WTC11 (cell line): ENCODE results near the gene STX2. TPM values are rescaled to one million over a fixed set of nuclear protein-coding genes. Genes with fewer than 3 reads are reported as not detected.
A peak's percentile ranks its signal among the peaks of the same experiment; 100 is the strongest.

Experiments
- ATAC-seq: fragments of 200-7000 bp; cut with Tn5 transposase; 2 replicates; pipeline ENCODE4 v1.10.0; 2021; ENCODE audit warnings: mild to moderate bottlenecking, moderate library complexity
- CTCF ChIA-PET: fragments of 300-600 bp; sonication (Branson Sonifier 250); formaldehyde crosslinking; loops from one replicate; lab custom pipeline; 2021; ENCODE audit warnings: antibody characterized with exemption; lab: Charles Lee
- POLR2A ChIA-PET: fragments of 350-600 bp; sonication (Branson Sonifier 250); formaldehyde crosslinking; loops from one replicate; lab custom pipeline; 2021; ENCODE audit warnings: antibody characterized with exemption; lab: Charles Lee
- DNase-seq: peaks from one replicate; pipeline ENCODE4 v3.0.0; 2021; ENCODE audit warnings: low spot score
- H3K27ac Mint-ChIP-seq: 2 replicates; pipeline ENCODE4 v1.8.0; 2021; ENCODE audit warnings: mixed read lengths
- H3K27me3 Mint-ChIP-seq: 2 replicates; pipeline ENCODE4 v1.8.0; 2021; ENCODE audit warnings: low read depth, mild to moderate bottlenecking, moderate library complexity, mixed read lengths
- H3K36me3 Mint-ChIP-seq: 2 replicates; pipeline ENCODE4 v1.8.0; 2021; ENCODE audit warnings: mixed read lengths
- H3K4me1 Mint-ChIP-seq: 2 replicates; pipeline ENCODE4 v1.8.0; 2022; ENCODE audit warnings: mixed read lengths
- H3K4me3 Mint-ChIP-seq: 2 replicates; pipeline ENCODE4 v1.8.0; 2021; ENCODE audit warnings: mild to moderate bottlenecking, moderate library complexity, mixed read lengths
- H3K9me3 Mint-ChIP-seq: 2 replicates; pipeline ENCODE4 v1.8.0; 2021; ENCODE audit warnings: mixed read lengths
- EMX1 ChIP-seq: fragments of 250-450 bp; sonication (Bioruptor Pico); IDR thresholded peaks from 2 replicates; pipeline ENCODE4 v1.8.0; 2021; ENCODE audit warnings: mild to moderate bottlenecking
- ESRRA ChIP-seq: sonication (generic); formaldehyde crosslinking; IDR thresholded peaks from 2 replicates; pipeline ENCODE4 v1.8.1; 2022; ENCODE audit warnings: mild to moderate bottlenecking, missing genetic modification reagents, borderline replicate concordance
- ETV6 ChIP-seq: sonication (generic); formaldehyde crosslinking; IDR thresholded peaks from 2 replicates; pipeline ENCODE4 v1.8.1; 2022; ENCODE audit warnings: mild to moderate bottlenecking, missing genetic modification reagents
- FOXJ3 ChIP-seq: sonication (generic); formaldehyde crosslinking; IDR thresholded peaks from 2 replicates; pipeline ENCODE4 v1.9.0; 2021; ENCODE audit warnings: missing genetic modification reagents, mild to moderate bottlenecking, borderline replicate concordance
- GRHL2 ChIP-seq: fragments of 250-450 bp; sonication (Bioruptor Pico); IDR thresholded peaks from 2 replicates; pipeline ENCODE4 v1.8.0; 2022; ENCODE audit warnings: mild to moderate bottlenecking, moderate library complexity; ENCODE audit not compliant: insufficient replicate concordance, severe bottlenecking
- HMGA2 ChIP-seq: fragments of 250-450 bp; sonication (Bioruptor Pico); IDR thresholded peaks from 2 replicates; pipeline ENCODE4 v1.4.0; 2021; ENCODE audit warnings: mild to moderate bottlenecking, moderate library complexity
- JUN ChIP-seq: sonication (generic); formaldehyde crosslinking; IDR thresholded peaks from 2 replicates; pipeline ENCODE4 v1.8.0; 2023; ENCODE audit warnings: mild to moderate bottlenecking, missing genetic modification reagents
- KAT7 ChIP-seq: sonication (generic); formaldehyde crosslinking; IDR thresholded peaks from 2 replicates; pipeline ENCODE4 v1.8.1; 2023; ENCODE audit warnings: missing genetic modification reagents, mild to moderate bottlenecking, borderline replicate concordance
- MAX ChIP-seq: sonication (generic); formaldehyde crosslinking; IDR thresholded peaks from 2 replicates; pipeline ENCODE4 v1.8.0; 2022; ENCODE audit warnings: mild to moderate bottlenecking, missing genetic modification reagents
- MYBL2 ChIP-seq: sonication (generic); formaldehyde crosslinking; IDR thresholded peaks from 2 replicates; pipeline ENCODE4 v1.8.1; 2023; ENCODE audit warnings: mild to moderate bottlenecking, moderate library complexity, missing genetic modification reagents
- NR2C2 ChIP-seq: sonication (generic); formaldehyde crosslinking; IDR thresholded peaks from 2 replicates; pipeline ENCODE4 v1.8.0; 2022; ENCODE audit warnings: mild to moderate bottlenecking, missing genetic modification reagents
- TCF7 ChIP-seq: sonication (generic); formaldehyde crosslinking; IDR thresholded peaks from 2 replicates; pipeline ENCODE4 v1.8.0; 2022; ENCODE audit warnings: mild to moderate bottlenecking, low read depth, missing genetic modification reagents, moderate library complexity
- TEAD4 ChIP-seq: sonication (generic); formaldehyde crosslinking; IDR thresholded peaks from 2 replicates; pipeline ENCODE4 v1.8.0; 2022; ENCODE audit warnings: mild to moderate bottlenecking, missing genetic modification reagents
- TP53 ChIP-seq: sonication (generic); formaldehyde crosslinking; IDR thresholded peaks from 2 replicates; pipeline ENCODE4 v1.8.1; 2023; ENCODE audit warnings: mild to moderate bottlenecking, missing genetic modification reagents
- ZBTB21 ChIP-seq: sonication (generic); formaldehyde crosslinking; IDR thresholded peaks from 2 replicates; pipeline ENCODE4 v1.8.1; 2023; ENCODE audit warnings: mild to moderate bottlenecking, missing genetic modification reagents, borderline replicate concordance
- ZNF219 ChIP-seq: sonication (generic); formaldehyde crosslinking; IDR thresholded peaks from 2 replicates; pipeline ENCODE4 v1.8.0; 2023; ENCODE audit warnings: missing genetic modification reagents, mild to moderate bottlenecking, borderline replicate concordance
- ZNF263 ChIP-seq: sonication (generic); formaldehyde crosslinking; IDR thresholded peaks from 2 replicates; pipeline ENCODE4 v1.8.1; 2022; ENCODE audit warnings: low read depth, mild to moderate bottlenecking, moderate library complexity, missing genetic modification reagents
- ZNF416 ChIP-seq: fragments of 250-450 bp; sonication (Bioruptor Pico); IDR thresholded peaks from 2 replicates; pipeline ENCODE4 v1.9.0; 2021; ENCODE audit warnings: mild to moderate bottlenecking, inconsistent platforms
- ZNF423 ChIP-seq: fragments of 250-450 bp; sonication (Bioruptor Pico); IDR thresholded peaks from 2 replicates; pipeline ENCODE4 v2.1.2; 2022; ENCODE audit warnings: mild to moderate bottlenecking, moderate library complexity
- ZNF671 ChIP-seq: fragments of 250-450 bp; sonication (Bioruptor Pico); IDR thresholded peaks from 2 replicates; pipeline ENCODE4 v1.8.0; 2021; ENCODE audit warnings: mild to moderate bottlenecking
- total RNA-seq: library from RNA; stranded (reverse); gene quantifications from 3 replicates; pipeline ENCODE4 v1.2.3, GENCODE V29; 2021
- TF ChIP-seq, protein P1 (sequence below): sonication (generic); formaldehyde crosslinking; IDR thresholded peaks from 2 replicates; pipeline ENCODE4 v1.8.0; 2022; ENCODE audit warnings: mild to moderate bottlenecking, missing genetic modification reagents
- TF ChIP-seq, protein P2 (sequence below): fragments of 200-600 bp; IDR thresholded peaks from 2 replicates; pipeline ENCODE4 v1.8.0; 2022; ENCODE audit warnings: antibody characterized with exemption
- TF ChIP-seq, protein P3 (sequence below): sonication (generic); formaldehyde crosslinking; IDR thresholded peaks from 2 replicates; pipeline ENCODE4 v1.8.1; 2022; ENCODE audit warnings: missing genetic modification reagents, borderline replicate concordance
- TF ChIP-seq, protein P4 (sequence below): sonication (generic); formaldehyde crosslinking; IDR thresholded peaks from 2 replicates; pipeline ENCODE4 v1.8.1; 2022; ENCODE audit warnings: low read depth, missing genetic modification reagents, borderline replicate concordance
- TF ChIP-seq, protein P5 (sequence below): sonication (generic); formaldehyde crosslinking; IDR thresholded peaks from 2 replicates; pipeline ENCODE4 v1.8.0; 2023; ENCODE audit warnings: missing genetic modification reagents
- TF ChIP-seq, protein P6 (sequence below): sonication (generic); formaldehyde crosslinking; IDR thresholded peaks from 2 replicates; pipeline ENCODE4 v1.8.1; 2023; ENCODE audit warnings: mild to moderate bottlenecking, missing genetic modification reagents, moderate library complexity

The STX2 gene
- total RNA-seq, 1 experiment from 2014 or later, result 22.7 TPM

DNA sequence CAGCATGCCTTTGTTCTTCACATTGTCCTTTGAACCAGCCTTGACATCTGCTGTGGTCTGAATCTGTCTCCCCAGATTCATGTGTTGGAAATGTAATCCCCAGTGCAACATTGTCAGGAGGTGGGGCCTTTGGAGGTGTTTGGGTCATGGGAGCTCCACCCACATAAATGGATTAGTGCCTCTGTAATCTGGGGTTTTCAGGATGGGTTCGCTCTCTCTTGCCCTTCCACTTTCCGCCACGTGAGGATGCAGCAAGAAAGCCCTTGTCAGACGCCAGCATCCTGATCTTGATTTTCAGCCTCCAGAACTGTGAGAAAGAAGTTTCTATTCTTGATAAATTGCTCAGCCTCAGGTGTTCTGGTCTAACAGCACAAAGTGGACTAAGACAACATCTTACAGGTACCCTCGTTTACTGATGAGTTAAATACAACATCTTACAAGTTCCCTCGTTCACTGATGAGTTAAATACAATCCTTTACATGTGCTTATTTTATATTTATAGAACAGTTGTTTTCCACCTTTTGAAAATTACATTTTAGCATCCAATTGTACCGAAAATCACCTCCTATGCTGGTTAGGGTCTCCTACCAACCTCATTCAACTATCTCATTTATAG is 68.5 kb downstream of the STX2 start:
- DNase-seq (no peak), ATAC-seq (peak; percentile 83)
- TF ChIP-seq, protein P1, sequence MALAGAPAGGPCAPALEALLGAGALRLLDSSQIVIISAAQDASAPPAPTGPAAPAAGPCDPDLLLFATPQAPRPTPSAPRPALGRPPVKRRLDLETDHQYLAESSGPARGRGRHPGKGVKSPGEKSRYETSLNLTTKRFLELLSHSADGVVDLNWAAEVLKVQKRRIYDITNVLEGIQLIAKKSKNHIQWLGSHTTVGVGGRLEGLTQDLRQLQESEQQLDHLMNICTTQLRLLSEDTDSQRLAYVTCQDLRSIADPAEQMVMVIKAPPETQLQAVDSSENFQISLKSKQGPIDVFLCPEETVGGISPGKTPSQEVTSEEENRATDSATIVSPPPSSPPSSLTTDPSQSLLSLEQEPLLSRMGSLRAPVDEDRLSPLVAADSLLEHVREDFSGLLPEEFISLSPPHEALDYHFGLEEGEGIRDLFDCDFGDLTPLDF (CRISPR knock-in tag), result no peak
- H3K4me3 Mint-ChIP-seq, result no peak overlapping the region
- CTCF ChIA-PET, result interaction anchor here (0.7 to 2.0 kb wide), 3 partner anchors 41 to 56 kb away, joined by 3 to 10 read pairs (median 4); no protein-coding TSS in a partner anchor
- no peaks in the 10 kb centered on the region for H3K9me3 Mint-ChIP-seq
- H3K36me3 Mint-ChIP-seq, result no peaks in the 10 kb centered on the region
- no peak overlapping the region for H3K27ac Mint-ChIP-seq
- peaks cover 4% of the 10 kb centered on the region; the same call in 1 of the 2 replicates for H3K27me3 Mint-ChIP-seq
- POLR2A ChIA-PET, result no interaction called here
- peaks cover 3% of the 10 kb centered on the region for H3K4me1 Mint-ChIP-seq

DNA sequence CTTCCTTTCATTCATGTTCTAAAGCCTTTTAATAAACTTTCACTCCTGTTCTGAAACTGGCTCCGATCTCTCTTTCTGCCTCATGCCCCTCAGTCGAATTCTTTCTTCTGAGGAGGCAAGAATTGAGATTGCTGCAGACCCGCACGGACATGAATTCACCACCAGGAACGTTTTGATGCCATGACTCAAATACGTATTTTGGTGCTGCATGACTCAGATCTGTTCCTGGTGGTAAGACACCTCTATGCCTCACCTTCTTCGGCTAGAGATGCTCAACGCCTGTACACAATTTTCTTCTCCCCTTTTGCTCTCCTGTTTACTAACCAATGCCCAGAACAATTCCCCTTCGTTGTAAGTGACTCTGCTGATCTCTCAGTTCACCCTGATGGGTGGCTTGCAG is 70.9 kb downstream of the STX2 start:
- ChIA-PET POLR2A (no interaction called here), CTCF (no interaction called here)
- H3K4me1 Mint-ChIP-seq, result no peaks in the 10 kb centered on the region
- H3K27me3 Mint-ChIP-seq, result peaks cover 4% of the 10 kb centered on the region; the same call in 1 of the 2 replicates
- ATAC-seq (no peak), DNase-seq (no peak)
- H3K27ac Mint-ChIP-seq, result no peak overlapping the region
- no peaks in the 10 kb centered on the region for H3K36me3 Mint-ChIP-seq
- H3K4me3 Mint-ChIP-seq, result no peak overlapping the region
- no peaks in the 10 kb centered on the region for H3K9me3 Mint-ChIP-seq
- no peak for TF ChIP-seq GRHL2 (CRISPR knock-in tag)
- TF ChIP-seq HMGA2 (CRISPR knock-in tag), result no peak
- TF ChIP-seq ZBTB21, result no peak
- TF ChIP-seq TP53 (CRISPR knock-in tag), result no peak
- no peak for TF ChIP-seq FOXJ3
- TF ChIP-seq NR2C2 (CRISPR knock-in tag), result no peak
- no peak for TF ChIP-seq ESRRA (CRISPR knock-in tag)
- TF ChIP-seq, protein P2, sequence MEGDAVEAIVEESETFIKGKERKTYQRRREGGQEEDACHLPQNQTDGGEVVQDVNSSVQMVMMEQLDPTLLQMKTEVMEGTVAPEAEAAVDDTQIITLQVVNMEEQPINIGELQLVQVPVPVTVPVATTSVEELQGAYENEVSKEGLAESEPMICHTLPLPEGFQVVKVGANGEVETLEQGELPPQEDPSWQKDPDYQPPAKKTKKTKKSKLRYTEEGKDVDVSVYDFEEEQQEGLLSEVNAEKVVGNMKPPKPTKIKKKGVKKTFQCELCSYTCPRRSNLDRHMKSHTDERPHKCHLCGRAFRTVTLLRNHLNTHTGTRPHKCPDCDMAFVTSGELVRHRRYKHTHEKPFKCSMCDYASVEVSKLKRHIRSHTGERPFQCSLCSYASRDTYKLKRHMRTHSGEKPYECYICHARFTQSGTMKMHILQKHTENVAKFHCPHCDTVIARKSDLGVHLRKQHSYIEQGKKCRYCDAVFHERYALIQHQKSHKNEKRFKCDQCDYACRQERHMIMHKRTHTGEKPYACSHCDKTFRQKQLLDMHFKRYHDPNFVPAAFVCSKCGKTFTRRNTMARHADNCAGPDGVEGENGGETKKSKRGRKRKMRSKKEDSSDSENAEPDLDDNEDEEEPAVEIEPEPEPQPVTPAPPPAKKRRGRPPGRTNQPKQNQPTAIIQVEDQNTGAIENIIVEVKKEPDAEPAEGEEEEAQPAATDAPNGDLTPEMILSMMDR, result no peak
- TF ChIP-seq JUN, result no peak
- TF ChIP-seq, protein P3, sequence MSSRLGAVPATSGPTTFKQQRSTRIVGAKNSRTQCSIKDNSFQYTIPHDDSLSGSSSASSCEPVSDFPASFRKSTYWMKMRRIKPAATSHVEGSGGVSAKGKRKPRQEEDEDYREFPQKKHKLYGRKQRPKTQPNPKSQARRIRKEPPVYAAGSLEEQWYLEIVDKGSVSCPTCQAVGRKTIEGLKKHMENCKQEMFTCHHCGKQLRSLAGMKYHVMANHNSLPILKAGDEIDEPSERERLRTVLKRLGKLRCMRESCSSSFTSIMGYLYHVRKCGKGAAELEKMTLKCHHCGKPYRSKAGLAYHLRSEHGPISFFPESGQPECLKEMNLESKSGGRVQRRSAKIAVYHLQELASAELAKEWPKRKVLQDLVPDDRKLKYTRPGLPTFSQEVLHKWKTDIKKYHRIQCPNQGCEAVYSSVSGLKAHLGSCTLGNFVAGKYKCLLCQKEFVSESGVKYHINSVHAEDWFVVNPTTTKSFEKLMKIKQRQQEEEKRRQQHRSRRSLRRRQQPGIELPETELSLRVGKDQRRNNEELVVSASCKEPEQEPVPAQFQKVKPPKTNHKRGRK (CRISPR knock-in tag), result no peak
- TF ChIP-seq ZNF263 (CRISPR knock-in tag), result no peak
- TF ChIP-seq KAT7 (CRISPR knock-in tag), result no peak
- TF ChIP-seq MAX, result no peak
- no peak for TF ChIP-seq TCF7 (CRISPR knock-in tag)
- TF ChIP-seq, protein P4, sequence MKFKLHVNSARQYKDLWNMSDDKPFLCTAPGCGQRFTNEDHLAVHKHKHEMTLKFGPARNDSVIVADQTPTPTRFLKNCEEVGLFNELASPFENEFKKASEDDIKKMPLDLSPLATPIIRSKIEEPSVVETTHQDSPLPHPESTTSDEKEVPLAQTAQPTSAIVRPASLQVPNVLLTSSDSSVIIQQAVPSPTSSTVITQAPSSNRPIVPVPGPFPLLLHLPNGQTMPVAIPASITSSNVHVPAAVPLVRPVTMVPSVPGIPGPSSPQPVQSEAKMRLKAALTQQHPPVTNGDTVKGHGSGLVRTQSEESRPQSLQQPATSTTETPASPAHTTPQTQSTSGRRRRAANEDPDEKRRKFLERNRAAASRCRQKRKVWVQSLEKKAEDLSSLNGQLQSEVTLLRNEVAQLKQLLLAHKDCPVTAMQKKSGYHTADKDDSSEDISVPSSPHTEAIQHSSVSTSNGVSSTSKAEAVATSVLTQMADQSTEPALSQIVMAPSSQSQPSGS, result no peak
- TF ChIP-seq ZNF423 (CRISPR knock-in tag), result no peak

GRCh38 chr12:130766470-130766869 is 72.6 kb downstream of the STX2 start:
- Mint-ChIP-seq H3K27ac (no peak overlapping the region), H3K4me1 (no peaks in the 10 kb centered on the region), H3K4me3 (no peak overlapping the region), H3K27me3 (peaks cover 1% of the 10 kb centered on the region; the same call in 1 of the 2 replicates), H3K36me3 (no peaks in the 10 kb centered on the region), H3K9me3 (no peaks in the 10 kb centered on the region)
- no peak for DNase-seq
- ChIA-PET CTCF (no interaction called here), POLR2A (no interaction called here)
- ATAC-seq, result no peak
- TF ChIP-seq GRHL2 (CRISPR knock-in tag) (no peak), ZNF416 (CRISPR knock-in tag) (no peak), ZNF219 (CRISPR knock-in tag) (no peak), ETV6 (CRISPR knock-in tag) (no peak), MYBL2 (CRISPR knock-in tag) (no peak), ZNF671 (CRISPR knock-in tag) (no peak), EMX1 (CRISPR knock-in tag) (no peak), ZBTB21 (no peak), TEAD4 (CRISPR knock-in tag) (no peak), HMGA2 (CRISPR knock-in tag) (no peak)
- TF ChIP-seq, protein P5, sequence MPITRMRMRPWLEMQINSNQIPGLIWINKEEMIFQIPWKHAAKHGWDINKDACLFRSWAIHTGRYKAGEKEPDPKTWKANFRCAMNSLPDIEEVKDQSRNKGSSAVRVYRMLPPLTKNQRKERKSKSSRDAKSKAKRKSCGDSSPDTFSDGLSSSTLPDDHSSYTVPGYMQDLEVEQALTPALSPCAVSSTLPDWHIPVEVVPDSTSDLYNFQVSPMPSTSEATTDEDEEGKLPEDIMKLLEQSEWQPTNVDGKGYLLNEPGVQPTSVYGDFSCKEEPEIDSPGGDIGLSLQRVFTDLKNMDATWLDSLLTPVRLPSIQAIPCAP (CRISPR knock-in tag), result no peak
- TF ChIP-seq, protein P6, sequence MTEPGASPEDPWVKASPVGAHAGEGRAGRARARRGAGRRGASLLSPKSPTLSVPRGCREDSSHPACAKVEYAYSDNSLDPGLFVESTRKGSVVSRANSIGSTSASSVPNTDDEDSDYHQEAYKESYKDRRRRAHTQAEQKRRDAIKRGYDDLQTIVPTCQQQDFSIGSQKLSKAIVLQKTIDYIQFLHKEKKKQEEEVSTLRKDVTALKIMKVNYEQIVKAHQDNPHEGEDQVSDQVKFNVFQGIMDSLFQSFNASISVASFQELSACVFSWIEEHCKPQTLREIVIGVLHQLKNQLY (CRISPR knock-in tag), result no peak
